ENCODE results near the gene TMEM165. TPM values are rescaled to one million over a fixed set of nuclear protein-coding genes. Genes with fewer than 3 reads are reported as not detected.

The TMEM165 gene
- total and polyA plus RNA-seq, 10 of the 15 experiments (the other 5 are each of a cell fraction or from before 2014, with no cell fraction given) = 18.3 to 141 (median 81.1) TPM

GRCh38 chr4:55458164-55458563, 62.4 kb downstream of the TMEM165 start:
- Histone ChIP-seq H3K9me3 (replicated peaks; ENCODE audit: control insufficient read depth, insufficient read depth, low read length) (no peaks in the 10 kb centered on the region), H3K4me1 (ENCODE audit: control insufficient read depth, insufficient read depth, low read length) (no peaks in the 10 kb centered on the region), H3K27me3 (replicated peaks in 1 of 2; ENCODE audit: control insufficient read depth in 2 of 2, insufficient read depth in 2 of 2, low read length in 1 of 2) (no peaks in the 10 kb centered on the region), H3K4me2 (ENCODE audit: control insufficient read depth, insufficient read depth) (no peak overlapping the region), H2AFZ (ENCODE audit: control insufficient read depth, low read depth, low read length) (no peak overlapping the region), H3K79me2 (ENCODE audit: control insufficient read depth, insufficient read depth, low read length) (no peaks in the 10 kb centered on the region), H3K27ac (ENCODE audit: control insufficient read depth, insufficient read depth) (no peak overlapping the region), H3K4me3 (no peak overlapping the region), H3K9ac (ENCODE audit: control insufficient read depth, insufficient read depth, low read length) (no peak overlapping the region), H3K36me3 (ENCODE audit: control insufficient read depth in 2 of 2, insufficient read depth in 2 of 2, low read length in 1 of 2) (no peaks in the 10 kb centered on the region; a peak in 2 of 4 replicates), H4K20me1 (ENCODE audit: control insufficient read depth, insufficient read depth) (no peaks in the 10 kb centered on the region)
- ChIA-PET SMC1A (ENCODE audit: uncharacterized antibody, unreplicated experiment) (no interaction called here), POLR2A (no interaction called here), CTCF (no interaction called here), RAD21 (ENCODE audit: unreplicated experiment) (no interaction called here)
- intact Hi-C loops (cut with micrococcal nuclease; ENCODE audit: unreplicated experiment) = no loop called here
- no peak for DNase-seq (ENCODE audit: low read depth, low spot score)
- 95% methylated on average over 5 of the region's 5 CpGs for WGBS (ENCODE audit: insufficient coverage, insufficient replicate concordance, low lambda C conversion rate, missing lambda C conversion rate)
- in situ Hi-C loops (cut with MboI) = no loop called here
- FAIRE-seq = no peak
- no peak for ATAC-seq
- no TSS peak for BruUV-seq (replicated peaks)
- no peak for TF ChIP-seq SMAD5 (IDR thresholded peaks at IDR 0.05; ENCODE audit: low read depth)
- no peak for TF ChIP-seq RFX5 (IDR thresholded peaks at IDR 0.05; ENCODE audit: low read depth, low read length)
- no peak for TF ChIP-seq ZNF274 (IDR thresholded peaks at IDR 0.05; ENCODE audit: insufficient read depth, insufficient read length)
- TF ChIP-seq TCF12 (IDR thresholded peaks at IDR 0.05; ENCODE audit: low read depth, low read length) = no peak
- TF ChIP-seq, protein P1, sequence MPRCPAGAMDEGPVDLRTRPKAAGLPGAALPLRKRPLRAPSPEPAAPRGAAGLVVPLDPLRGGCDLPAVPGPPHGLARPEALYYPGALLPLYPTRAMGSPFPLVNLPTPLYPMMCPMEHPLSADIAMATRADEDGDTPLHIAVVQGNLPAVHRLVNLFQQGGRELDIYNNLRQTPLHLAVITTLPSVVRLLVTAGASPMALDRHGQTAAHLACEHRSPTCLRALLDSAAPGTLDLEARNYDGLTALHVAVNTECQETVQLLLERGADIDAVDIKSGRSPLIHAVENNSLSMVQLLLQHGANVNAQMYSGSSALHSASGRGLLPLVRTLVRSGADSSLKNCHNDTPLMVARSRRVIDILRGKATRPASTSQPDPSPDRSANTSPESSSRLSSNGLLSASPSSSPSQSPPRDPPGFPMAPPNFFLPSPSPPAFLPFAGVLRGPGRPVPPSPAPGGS (IDR thresholded peaks at IDR 0.05; ENCODE audit: borderline replicate concordance, insufficient read depth, low read depth, low read length, poor library complexity, severe bottlenecking) = no peak
- TF ChIP-seq KDM1A (IDR thresholded peaks at IDR 0.05; ENCODE audit: borderline replicate concordance) = no peak
- no peak for TF ChIP-seq EGR1 (IDR thresholded peaks at IDR 0.05; ENCODE audit: borderline replicate concordance in 1 of 2, low read depth in 2 of 2, low read length in 2 of 2)
- no peak for TF ChIP-seq CEBPB (IDR thresholded peaks at IDR 0.05; ENCODE audit: borderline replicate concordance in 1 of 2, low read depth in 2 of 2, low read length in 2 of 2)
- TF ChIP-seq, protein P2, sequence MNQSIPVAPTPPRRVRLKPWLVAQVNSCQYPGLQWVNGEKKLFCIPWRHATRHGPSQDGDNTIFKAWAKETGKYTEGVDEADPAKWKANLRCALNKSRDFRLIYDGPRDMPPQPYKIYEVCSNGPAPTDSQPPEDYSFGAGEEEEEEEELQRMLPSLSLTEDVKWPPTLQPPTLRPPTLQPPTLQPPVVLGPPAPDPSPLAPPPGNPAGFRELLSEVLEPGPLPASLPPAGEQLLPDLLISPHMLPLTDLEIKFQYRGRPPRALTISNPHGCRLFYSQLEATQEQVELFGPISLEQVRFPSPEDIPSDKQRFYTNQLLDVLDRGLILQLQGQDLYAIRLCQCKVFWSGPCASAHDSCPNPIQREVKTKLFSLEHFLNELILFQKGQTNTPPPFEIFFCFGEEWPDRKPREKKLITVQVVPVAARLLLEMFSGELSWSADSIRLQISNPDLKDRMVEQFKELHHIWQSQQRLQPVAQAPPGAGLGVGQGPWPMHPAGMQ (IDR thresholded peaks at IDR 0.05; ENCODE audit: borderline replicate concordance) = no peak
- no peak for TF ChIP-seq MEF2A (IDR thresholded peaks at IDR 0.05; ENCODE audit: insufficient read depth, low read depth, low read length)
- TF ChIP-seq, protein P3, sequence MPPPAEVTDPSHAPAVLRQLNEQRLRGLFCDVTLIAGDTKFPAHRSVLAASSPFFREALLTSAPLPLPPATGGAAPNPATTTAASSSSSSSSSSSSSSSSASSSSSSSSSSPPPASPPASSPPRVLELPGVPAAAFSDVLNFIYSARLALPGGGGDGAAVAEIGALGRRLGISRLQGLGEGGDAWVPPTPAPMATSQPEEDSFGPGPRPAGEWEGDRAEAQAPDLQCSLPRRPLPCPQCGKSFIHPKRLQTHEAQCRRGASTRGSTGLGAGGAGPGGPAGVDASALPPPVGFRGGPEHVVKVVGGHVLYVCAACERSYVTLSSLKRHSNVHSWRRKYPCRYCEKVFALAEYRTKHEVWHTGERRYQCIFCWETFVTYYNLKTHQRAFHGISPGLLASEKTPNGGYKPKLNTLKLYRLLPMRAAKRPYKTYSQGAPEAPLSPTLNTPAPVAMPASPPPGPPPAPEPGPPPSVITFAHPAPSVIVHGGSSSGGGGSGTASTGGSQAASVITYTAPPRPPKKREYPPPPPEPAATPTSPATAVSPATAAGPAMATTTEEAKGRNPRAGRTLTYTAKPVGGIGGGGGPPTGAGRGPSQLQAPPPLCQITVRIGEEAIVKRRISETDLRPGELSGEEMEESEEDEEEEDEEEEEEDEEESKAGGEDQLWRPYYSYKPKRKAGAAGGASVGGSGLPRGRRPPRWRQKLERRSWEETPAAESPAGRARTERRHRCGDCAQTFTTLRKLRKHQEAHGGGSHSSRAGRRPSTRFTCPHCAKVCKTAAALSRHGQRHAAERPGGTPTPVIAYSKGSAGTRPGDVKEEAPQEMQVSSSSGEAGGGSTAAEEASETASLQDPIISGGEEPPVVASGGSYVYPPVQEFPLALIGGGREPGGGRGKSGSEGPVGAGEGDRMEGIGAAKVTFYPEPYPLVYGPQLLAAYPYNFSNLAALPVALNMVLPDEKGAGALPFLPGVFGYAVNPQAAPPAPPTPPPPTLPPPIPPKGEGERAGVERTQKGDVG (CRISPR knock-in tag; IDR thresholded peaks at IDR 0.05) = no peak
- no peak for TF ChIP-seq GATAD2B (conservative IDR thresholded peaks at IDR 0.05; ENCODE audit: low read depth)
- TF ChIP-seq RBBP5 (conservative IDR thresholded peaks at IDR 0.05) = no peak
- TF ChIP-seq, protein P4, sequence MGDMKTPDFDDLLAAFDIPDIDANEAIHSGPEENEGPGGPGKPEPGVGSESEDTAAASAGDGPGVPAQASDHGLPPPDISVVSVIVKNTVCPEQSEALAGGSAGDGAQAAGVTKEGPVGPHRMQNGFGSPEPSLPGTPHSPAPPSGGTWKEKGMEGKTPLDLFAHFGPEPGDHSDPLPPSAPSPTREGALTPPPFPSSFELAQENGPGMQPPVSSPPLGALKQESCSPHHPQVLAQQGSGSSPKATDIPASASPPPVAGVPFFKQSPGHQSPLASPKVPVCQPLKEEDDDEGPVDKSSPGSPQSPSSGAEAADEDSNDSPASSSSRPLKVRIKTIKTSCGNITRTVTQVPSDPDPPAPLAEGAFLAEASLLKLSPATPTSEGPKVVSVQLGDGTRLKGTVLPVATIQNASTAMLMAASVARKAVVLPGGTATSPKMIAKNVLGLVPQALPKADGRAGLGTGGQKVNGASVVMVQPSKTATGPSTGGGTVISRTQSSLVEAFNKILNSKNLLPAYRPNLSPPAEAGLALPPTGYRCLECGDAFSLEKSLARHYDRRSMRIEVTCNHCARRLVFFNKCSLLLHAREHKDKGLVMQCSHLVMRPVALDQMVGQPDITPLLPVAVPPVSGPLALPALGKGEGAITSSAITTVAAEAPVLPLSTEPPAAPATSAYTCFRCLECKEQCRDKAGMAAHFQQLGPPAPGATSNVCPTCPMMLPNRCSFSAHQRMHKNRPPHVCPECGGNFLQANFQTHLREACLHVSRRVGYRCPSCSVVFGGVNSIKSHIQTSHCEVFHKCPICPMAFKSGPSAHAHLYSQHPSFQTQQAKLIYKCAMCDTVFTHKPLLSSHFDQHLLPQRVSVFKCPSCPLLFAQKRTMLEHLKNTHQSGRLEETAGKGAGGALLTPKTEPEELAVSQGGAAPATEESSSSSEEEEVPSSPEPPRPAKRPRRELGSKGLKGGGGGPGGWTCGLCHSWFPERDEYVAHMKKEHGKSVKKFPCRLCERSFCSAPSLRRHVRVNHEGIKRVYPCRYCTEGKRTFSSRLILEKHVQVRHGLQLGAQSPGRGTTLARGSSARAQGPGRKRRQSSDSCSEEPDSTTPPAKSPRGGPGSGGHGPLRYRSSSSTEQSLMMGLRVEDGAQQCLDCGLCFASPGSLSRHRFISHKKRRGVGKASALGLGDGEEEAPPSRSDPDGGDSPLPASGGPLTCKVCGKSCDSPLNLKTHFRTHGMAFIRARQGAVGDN (IDR thresholded peaks at IDR 0.05) = no peak
- no peak for TF ChIP-seq TCF3 (IDR thresholded peaks at IDR 0.05; ENCODE audit: borderline replicate concordance, insufficient read depth, low read depth, low read length)
